Omental fat pad (tissue), 4 donors: ENCODE measurements around the gene STX5. TPM values are rescaled to one million over a fixed set of nuclear protein-coding genes. Genes with fewer than 3 reads are reported as not detected.

Experiments used
- ATAC-seq: fragments of 150-250 bp; one replicate; pipeline ENCODE4 v1.9.1; 2016; ENCODE audit warnings: mild to moderate bottlenecking, moderate library complexity; ENCODE audit not compliant: low FRiP score
- DNase-seq: peaks from one replicate; pipeline ENCODE4 v3.0.0-alpha.2; 2019; ENCODE audit warnings: low spot score
- total RNA-seq, 4 donors: library from RNA; depleted of rRNA; stranded (reverse); fragments of >200 nt; gene quantifications; one replicate each; pipeline ENCODE4 v1.1.0, GENCODE V29; 2016
- TF ChIP-seq, protein P1 (sequence below), 3 donors: fragments of 450-650 bp; IDR thresholded peaks; one replicate each; pipeline ENCODE4 v1.5.1; 2016 to 2017; ENCODE audit warnings: antibody characterized with exemption in 3 of 3, mild to moderate bottlenecking in 3 of 3, moderate library complexity in 2 of 3

The STX5 gene
- total RNA-seq, 4 donors from 2014 or later = 32.2 to 43.1 (median 37.4) TPM

DNA sequence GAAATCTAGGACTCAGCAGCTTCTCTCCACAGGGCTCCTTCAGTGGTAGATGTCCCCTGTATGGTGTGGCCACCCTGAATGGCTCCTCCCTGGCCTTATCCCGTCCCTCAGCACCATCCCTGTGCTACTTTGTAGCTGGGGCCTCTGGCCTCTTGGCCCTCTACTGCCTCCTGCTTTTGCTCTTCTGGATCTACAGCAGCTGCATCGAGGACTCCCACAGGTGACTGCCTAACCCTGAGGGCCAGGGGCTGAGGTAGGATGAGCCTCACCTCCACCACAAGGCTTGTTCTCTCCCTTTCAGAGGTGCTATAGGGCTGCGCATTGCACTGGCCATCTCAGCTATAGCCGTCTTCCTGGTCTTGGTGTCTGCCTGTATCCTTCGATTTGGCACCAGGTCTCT lies 42.9 kb downstream of the STX5 start:
- ATAC-seq (no peak), DNase-seq (no peak)
- TF ChIP-seq, protein P1, sequence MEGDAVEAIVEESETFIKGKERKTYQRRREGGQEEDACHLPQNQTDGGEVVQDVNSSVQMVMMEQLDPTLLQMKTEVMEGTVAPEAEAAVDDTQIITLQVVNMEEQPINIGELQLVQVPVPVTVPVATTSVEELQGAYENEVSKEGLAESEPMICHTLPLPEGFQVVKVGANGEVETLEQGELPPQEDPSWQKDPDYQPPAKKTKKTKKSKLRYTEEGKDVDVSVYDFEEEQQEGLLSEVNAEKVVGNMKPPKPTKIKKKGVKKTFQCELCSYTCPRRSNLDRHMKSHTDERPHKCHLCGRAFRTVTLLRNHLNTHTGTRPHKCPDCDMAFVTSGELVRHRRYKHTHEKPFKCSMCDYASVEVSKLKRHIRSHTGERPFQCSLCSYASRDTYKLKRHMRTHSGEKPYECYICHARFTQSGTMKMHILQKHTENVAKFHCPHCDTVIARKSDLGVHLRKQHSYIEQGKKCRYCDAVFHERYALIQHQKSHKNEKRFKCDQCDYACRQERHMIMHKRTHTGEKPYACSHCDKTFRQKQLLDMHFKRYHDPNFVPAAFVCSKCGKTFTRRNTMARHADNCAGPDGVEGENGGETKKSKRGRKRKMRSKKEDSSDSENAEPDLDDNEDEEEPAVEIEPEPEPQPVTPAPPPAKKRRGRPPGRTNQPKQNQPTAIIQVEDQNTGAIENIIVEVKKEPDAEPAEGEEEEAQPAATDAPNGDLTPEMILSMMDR (IDR thresholded peaks at IDR 0.05) = no peak

DNA sequence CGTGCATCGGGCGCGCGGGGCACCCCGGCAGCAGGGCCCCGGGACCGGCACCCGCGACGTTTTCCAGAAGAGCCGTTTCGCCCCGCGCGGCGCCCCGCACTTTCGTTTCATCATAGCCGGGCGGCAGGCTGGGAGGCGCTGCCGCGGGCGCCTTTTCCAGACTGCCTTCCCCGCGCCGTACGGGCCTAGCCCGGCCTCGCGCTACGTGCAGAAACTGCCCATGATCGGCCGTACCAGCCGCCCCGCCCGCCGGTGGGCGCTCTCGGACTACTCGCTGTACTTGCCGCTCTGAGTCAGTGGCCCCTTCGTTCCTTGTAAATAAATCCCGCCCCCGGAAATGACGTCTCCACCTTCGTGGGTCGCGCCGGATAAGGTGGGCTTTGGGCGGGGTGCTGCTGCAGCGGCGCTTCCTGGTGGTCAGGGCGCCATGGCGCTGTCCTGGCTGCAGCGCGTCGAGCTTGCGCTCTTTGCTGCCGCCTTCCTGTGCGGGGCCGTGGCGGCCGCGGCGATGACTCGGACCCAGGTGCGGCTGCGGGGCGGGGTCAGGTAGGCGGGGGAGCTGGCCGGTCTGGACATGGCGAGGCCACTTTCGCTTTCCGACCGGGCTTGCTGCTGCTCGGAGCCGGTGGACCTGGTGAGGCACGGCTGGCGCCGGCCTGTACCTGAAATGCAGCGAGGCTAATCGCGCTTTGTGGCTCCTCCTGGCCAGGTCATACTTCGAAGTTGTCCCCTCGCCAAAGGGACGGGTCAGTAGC lies 44.7 kb downstream of the STX5 start, which contains the start of gene TMEM179B:
TMEM179B (plus strand) TSS at position 398 of the 755 bp plus-strand sequence; CDS start at position 428, 30 bp downstream.
- ATAC-seq = peak; percentile 91
- peak; percentile 99 for DNase-seq
- TF ChIP-seq, protein P1 (IDR thresholded peaks at IDR 0.05) = peak in 1 of 3 donors; percentile 56

DNA sequence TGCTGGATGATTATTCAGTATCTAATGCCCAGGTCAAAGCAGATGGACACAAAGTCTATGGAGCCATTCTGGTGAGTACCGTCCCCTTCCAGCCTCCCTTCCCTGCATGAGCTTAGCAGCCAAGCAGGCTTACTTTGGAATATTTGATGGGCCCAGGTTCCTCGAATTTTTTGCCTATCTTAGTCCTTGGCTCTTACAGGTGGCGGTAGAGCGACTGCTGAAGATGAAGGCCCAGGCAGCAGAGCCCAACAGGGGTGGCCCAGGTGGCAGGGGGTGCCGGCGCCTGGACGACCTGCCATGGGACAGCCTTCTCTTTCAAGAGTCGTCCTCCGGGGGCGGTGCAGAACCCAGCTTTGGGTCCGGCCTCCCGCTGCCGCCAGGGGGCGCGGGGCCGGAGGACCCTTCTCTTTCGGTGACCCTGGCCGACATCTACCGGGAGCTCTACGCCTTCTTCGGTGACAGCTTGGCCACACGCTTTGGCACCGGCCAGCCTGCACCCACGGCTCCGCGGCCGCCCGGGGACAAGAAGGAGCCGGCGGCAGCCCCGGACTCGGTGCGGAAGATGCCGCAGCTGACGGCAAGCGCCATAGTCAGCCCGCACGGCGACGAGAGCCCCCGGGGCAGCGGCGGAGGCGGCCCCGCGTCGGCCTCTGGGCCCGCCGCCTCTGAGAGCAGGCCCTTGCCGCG lies 45.4 kb downstream of the STX5 start:
- peak; percentile 81 for ATAC-seq
- DNase-seq = peak; percentile 58
- TF ChIP-seq, protein P1 (IDR thresholded peaks at IDR 0.05) = peak in 1 of 3 donors; percentile 92

DNA sequence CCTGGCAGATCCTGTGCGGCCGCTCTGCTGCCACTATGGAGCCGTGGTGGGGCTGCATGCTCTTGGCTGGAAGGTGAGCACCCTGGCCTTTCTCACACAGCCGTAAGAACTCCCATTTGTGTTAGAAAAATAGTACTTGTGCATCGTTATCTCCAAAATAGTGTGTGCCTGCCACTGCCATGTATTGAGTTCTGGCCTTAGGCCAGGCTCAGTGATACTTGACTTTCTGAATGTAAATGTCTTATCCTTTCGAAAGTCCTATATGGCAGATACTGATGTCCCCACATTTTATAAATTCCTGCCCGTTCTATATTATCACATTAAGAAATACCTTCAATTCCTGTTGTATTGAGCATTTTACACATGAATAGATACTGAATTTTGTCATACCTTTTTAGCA lies 49.1 kb downstream of the STX5 start:
- ATAC-seq = no peak
- TF ChIP-seq, protein P1 (IDR thresholded peaks at IDR 0.05) = no peak
- no peak for DNase-seq

DNA sequence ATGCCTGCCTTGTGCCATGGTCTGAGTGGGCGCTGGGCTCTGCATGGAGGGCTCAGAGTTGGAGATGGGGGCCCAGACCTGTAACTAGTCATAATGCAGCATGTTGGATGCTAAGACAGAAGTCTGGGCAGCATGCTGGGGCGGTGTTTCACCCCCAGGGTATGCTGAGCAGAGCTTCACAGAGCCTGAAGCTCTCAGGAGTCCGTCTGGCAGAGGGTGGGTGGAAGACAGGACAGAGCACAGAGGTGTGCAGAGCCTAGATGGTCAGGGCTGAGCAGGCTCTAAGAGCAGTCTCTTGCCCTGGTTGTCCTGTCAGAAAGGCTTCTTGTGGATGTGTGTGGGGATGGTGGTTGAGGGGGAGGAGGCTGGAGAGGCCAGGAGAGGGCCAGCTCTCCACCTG lies 53.4 kb downstream of the STX5 start:
- ATAC-seq = no peak
- TF ChIP-seq, protein P1 (IDR thresholded peaks at IDR 0.05) = no peak

DNA sequence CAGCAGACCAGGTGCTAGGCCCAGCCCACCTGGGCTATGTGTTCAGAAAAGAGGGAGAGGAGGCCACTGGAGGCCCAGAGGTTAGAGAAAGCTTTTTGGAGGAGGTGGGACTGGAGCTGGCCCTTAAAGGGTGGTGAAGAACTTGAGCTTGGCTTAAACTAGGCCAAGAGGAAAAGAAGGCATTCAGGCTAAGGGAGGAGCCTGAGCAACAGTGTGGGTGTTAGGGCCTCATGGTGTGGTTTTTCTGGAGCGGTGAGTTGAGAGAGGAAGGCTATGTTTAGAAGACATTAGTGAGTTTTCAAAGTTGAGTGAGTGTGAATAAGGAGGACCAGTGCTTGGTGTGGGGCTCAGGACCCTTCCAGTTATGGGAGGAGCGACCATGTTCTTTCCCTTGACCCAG lies 54.5 kb downstream of the STX5 start:
- DNase-seq (no peak), ATAC-seq (no peak)
- TF ChIP-seq, protein P1 (IDR thresholded peaks at IDR 0.05) = no peak

More for the DNA sequence above, 53.4 kb downstream of the STX5 start:
- no peak for DNase-seq
